ENCODE measurements around the gene POLE3.
"Not testable (repeated sequence)": the region's sequence is repeated elsewhere in the genome, so short reads cannot be mapped to it uniquely, and the experiment has no call there.

Gene POLE3

GRCh38 chr9:113406873-113407511 is 3.5 kb downstream of the POLE3 start:
- not testable (repeated sequence) for H3K18ac ChIP-seq (ENCODE audit: low read length); H2BK5ac ChIP-seq (ENCODE audit: low read length); H2BK12ac ChIP-seq (ENCODE audit: low read length); H4K91ac ChIP-seq (ENCODE audit: low read depth, low read length, poor library complexity); H3K4me2 ChIP-seq (ENCODE audit: insufficient read depth, low read length, poor library complexity, severe bottlenecking); H3K4ac ChIP-seq (ENCODE audit: low read length); H3K27me3 ChIP-seq (ENCODE audit: control insufficient read depth in 3 of 3, insufficient read depth in 3 of 3, low read depth in 1 of 3, low read length in 3 of 3); H3K27ac ChIP-seq (replicated peaks; ENCODE audit: low read length); H2AK5ac ChIP-seq (ENCODE audit: low read depth, low read length); H4K8ac ChIP-seq (ENCODE audit: low read depth, low read length); H3K79me1 ChIP-seq (ENCODE audit: low read depth, low read length); H3K9me3 ChIP-seq (replicated peaks in 1 of 2; ENCODE audit: control insufficient read depth in 2 of 2, insufficient read depth in 1 of 2, low read depth in 1 of 2, low read length in 2 of 2); H2AFZ ChIP-seq (ENCODE audit: low read length); H2BK120ac ChIP-seq (ENCODE audit: low read depth, low read length); H3K4me3 ChIP-seq (ENCODE audit: low read length in 2 of 2); H2BK15ac ChIP-seq (ENCODE audit: low read length); H3K4me1 ChIP-seq (ENCODE audit: control insufficient read depth in 2 of 2, insufficient read depth in 1 of 2, low read depth in 1 of 2, low read length in 2 of 2); H3K9ac ChIP-seq (ENCODE audit: low read depth, low read length, poor library complexity); H3K14ac ChIP-seq (ENCODE audit: low read length); H3K23ac ChIP-seq (ENCODE audit: low read depth, low read length, poor library complexity)
- WGBS, 2 donors (ENCODE audit: extremely low coverage in 2 of 2, insufficient read length in 2 of 2, insufficient replicate concordance in 1 of 2), result no CpG with 5 or more reads among the region's 7 CpGs
- DNase-seq (ENCODE audit: low spot score), result peak; percentile 50
- H3K36me3 ChIP-seq (replicated peaks in 1 of 2; ENCODE audit: control insufficient read depth in 2 of 2, insufficient read depth in 2 of 2, low read length in 2 of 2), result peaks cover 12 to 30% of the 10 kb centered on the region in 2 donors

GRCh38 chr9:113406353-113406752 is 4.1 kb downstream of the POLE3 start:
- H3K4ac ChIP-seq (ENCODE audit: low read length); H2BK5ac ChIP-seq (ENCODE audit: low read length); H3K14ac ChIP-seq (ENCODE audit: low read length); H3K18ac ChIP-seq (ENCODE audit: low read length); H2BK15ac ChIP-seq (ENCODE audit: low read length); H3K4me3 ChIP-seq (ENCODE audit: low read length in 2 of 2); DNase-seq (ENCODE audit: low spot score); H3K9me3 ChIP-seq (replicated peaks in 1 of 2; ENCODE audit: control insufficient read depth in 2 of 2, insufficient read depth in 1 of 2, low read depth in 1 of 2, low read length in 2 of 2); H3K9ac ChIP-seq (ENCODE audit: low read depth, low read length, poor library complexity); H3K4me1 ChIP-seq (ENCODE audit: control insufficient read depth in 2 of 2, insufficient read depth in 1 of 2, low read depth in 1 of 2, low read length in 2 of 2); H3K79me1 ChIP-seq (ENCODE audit: low read depth, low read length); H3K23ac ChIP-seq (ENCODE audit: low read depth, low read length, poor library complexity); H3K27me3 ChIP-seq (ENCODE audit: control insufficient read depth in 3 of 3, insufficient read depth in 3 of 3, low read depth in 1 of 3, low read length in 3 of 3); H2BK120ac ChIP-seq (ENCODE audit: low read depth, low read length); H3K27ac ChIP-seq (replicated peaks; ENCODE audit: low read length); H4K8ac ChIP-seq (ENCODE audit: low read depth, low read length); H2BK12ac ChIP-seq (ENCODE audit: low read length); H2AFZ ChIP-seq (ENCODE audit: low read length); H4K91ac ChIP-seq (ENCODE audit: low read depth, low read length, poor library complexity); H2AK5ac ChIP-seq (ENCODE audit: low read depth, low read length); H3K4me2 ChIP-seq (ENCODE audit: insufficient read depth, low read length, poor library complexity, severe bottlenecking): not testable (repeated sequence)
- no CpG with 5 or more reads among the region's 9 CpGs for WGBS, 2 donors (ENCODE audit: extremely low coverage in 2 of 2, insufficient read length in 2 of 2, insufficient replicate concordance in 1 of 2)
- peaks cover 12 to 30% of the 10 kb centered on the region in 2 donors for H3K36me3 ChIP-seq (replicated peaks in 1 of 2; ENCODE audit: control insufficient read depth in 2 of 2, insufficient read depth in 2 of 2, low read length in 2 of 2)

GRCh38 chr9:113403646-113404045 is 6.8 kb downstream of the POLE3 start:
- H3K79me1 ChIP-seq (ENCODE audit: low read depth, low read length), result no peaks in the 10 kb centered on the region
- H3K18ac ChIP-seq (ENCODE audit: low read length), result no peak overlapping the region
- no peak overlapping the region for H3K4me3 ChIP-seq (ENCODE audit: low read length in 2 of 2)
- H2BK15ac ChIP-seq (ENCODE audit: low read length), result no peak overlapping the region
- H3K14ac ChIP-seq (ENCODE audit: low read length), result no peak overlapping the region
- no peaks in the 10 kb centered on the region for H3K27me3 ChIP-seq (ENCODE audit: control insufficient read depth in 3 of 3, insufficient read depth in 3 of 3, low read depth in 1 of 3, low read length in 3 of 3)
- H3K23ac ChIP-seq (ENCODE audit: low read depth, low read length, poor library complexity), result no peak overlapping the region
- H3K4ac ChIP-seq (ENCODE audit: low read length), result no peak overlapping the region
- no CpG with 5 or more reads among the region's 2 CpGs for WGBS, 2 donors (ENCODE audit: extremely low coverage in 2 of 2, insufficient read length in 2 of 2, insufficient replicate concordance in 1 of 2)
- no peak overlapping the region for H2AFZ ChIP-seq (ENCODE audit: low read length)
- H3K9ac ChIP-seq (ENCODE audit: low read depth, low read length, poor library complexity), result no peak overlapping the region
- no peak overlapping the region for H2AK5ac ChIP-seq (ENCODE audit: low read depth, low read length)
- peaks cover 9 to 19% of the 10 kb centered on the region in 2 donors for H3K36me3 ChIP-seq (replicated peaks in 1 of 2; ENCODE audit: control insufficient read depth in 2 of 2, insufficient read depth in 2 of 2, low read length in 2 of 2)
- H4K91ac ChIP-seq (ENCODE audit: low read depth, low read length, poor library complexity), result no peak overlapping the region
- no peak overlapping the region for H3K27ac ChIP-seq (replicated peaks; ENCODE audit: low read length)
- no peak for DNase-seq (ENCODE audit: low spot score)
- H3K9me3 ChIP-seq (replicated peaks in 1 of 2; ENCODE audit: control insufficient read depth in 2 of 2, insufficient read depth in 1 of 2, low read depth in 1 of 2, low read length in 2 of 2), result no peaks in the 10 kb centered on the region
- no peak overlapping the region for H4K8ac ChIP-seq (ENCODE audit: low read depth, low read length)
- no peak overlapping the region for H2BK12ac ChIP-seq (ENCODE audit: low read length)
- H3K4me1 ChIP-seq (ENCODE audit: control insufficient read depth in 2 of 2, insufficient read depth in 1 of 2, low read depth in 1 of 2, low read length in 2 of 2), result peaks cover 4 to 6% of the 10 kb centered on the region in 2 donors
- no peak overlapping the region for H2BK120ac ChIP-seq (ENCODE audit: low read depth, low read length)
- no peak overlapping the region for H2BK5ac ChIP-seq (ENCODE audit: low read length)
- H3K4me2 ChIP-seq (ENCODE audit: insufficient read depth, low read length, poor library complexity, severe bottlenecking), result no peak overlapping the region

- no peaks in the 10 kb centered on the region for H3K79me1 ChIP-seq (ENCODE audit: low read depth, low read length)
- peak within 1 kb of the TSS; percentile 96 for H2AFZ ChIP-seq (ENCODE audit: low read length)
- H3K9ac ChIP-seq (ENCODE audit: low read depth, low read length, poor library complexity), result peak within 1 kb of the TSS; percentile 97
- H4K91ac ChIP-seq (ENCODE audit: low read depth, low read length, poor library complexity), result no peak within 1 kb of the TSS
- peaks cover 4 to 6% of the 10 kb centered on the region in 2 donors for H3K4me1 ChIP-seq (ENCODE audit: control insufficient read depth in 2 of 2, insufficient read depth in 1 of 2, low read depth in 1 of 2, low read length in 2 of 2)
- H3K4me2 ChIP-seq (ENCODE audit: insufficient read depth, low read length, poor library complexity, severe bottlenecking), result peak within 1 kb of the TSS; percentile 61
- H3K4me3 ChIP-seq (ENCODE audit: low read length in 2 of 2), result peak within 1 kb of the TSS; percentile 92 to 99
- no peak within 1 kb of the TSS for H2BK120ac ChIP-seq (ENCODE audit: low read depth, low read length)
- no peak within 1 kb of the TSS for H3K4ac ChIP-seq (ENCODE audit: low read length)
- no peak within 1 kb of the TSS for H2BK12ac ChIP-seq (ENCODE audit: low read length)
- no CpG with 5 or more reads among the region's 50 CpGs for WGBS, 2 donors (ENCODE audit: extremely low coverage in 2 of 2, insufficient read length in 2 of 2, insufficient replicate concordance in 1 of 2)
- DNase-seq (ENCODE audit: low spot score), result peak; percentile 99
- H2BK5ac ChIP-seq (ENCODE audit: low read length), result no peak within 1 kb of the TSS
- H3K9me3 ChIP-seq (replicated peaks in 1 of 2; ENCODE audit: control insufficient read depth in 2 of 2, insufficient read depth in 1 of 2, low read depth in 1 of 2, low read length in 2 of 2), result no peaks in the 10 kb centered on the region
- no peak within 1 kb of the TSS for H2BK15ac ChIP-seq (ENCODE audit: low read length)
- H3K18ac ChIP-seq (ENCODE audit: low read length), result peak within 1 kb of the TSS; percentile 66
- H2AK5ac ChIP-seq (ENCODE audit: low read depth, low read length), result no peak within 1 kb of the TSS
- H3K23ac ChIP-seq (ENCODE audit: low read depth, low read length, poor library complexity), result peak within 1 kb of the TSS; percentile 89
- H3K27me3 ChIP-seq (ENCODE audit: control insufficient read depth in 3 of 3, insufficient read depth in 3 of 3, low read depth in 1 of 3, low read length in 3 of 3), result no peaks in the 10 kb centered on the region
- H3K14ac ChIP-seq (ENCODE audit: low read length), result no peak within 1 kb of the TSS
- H3K27ac ChIP-seq (replicated peaks; ENCODE audit: low read length), result no peak within 1 kb of the TSS
- no peak within 1 kb of the TSS for H4K8ac ChIP-seq (ENCODE audit: low read depth, low read length)
- H3K36me3 ChIP-seq (replicated peaks in 1 of 2; ENCODE audit: control insufficient read depth in 2 of 2, insufficient read depth in 2 of 2, low read length in 2 of 2), result no peaks in the 10 kb centered on the region
Observed at GRCh38 chr9:113401027-113401792, 9.3 kb downstream of the POLE3 start, which contains the start of gene ALAD. Gene ALAD (minus strand): TSS chr9:113401284. CDS start chr9:113393559, 7,725 bp downstream.

Measured in neuronal stem cell (in vitro differentiated cells).